H1 (cell line): Measurements from ENCODE around the gene ZNF618. TPM values are rescaled to one million over a fixed set of nuclear protein-coding genes. Genes with fewer than 3 reads are reported as not detected.

ENCODE experiments used
- CTCF ChIA-PET: fragments of 300-600 bp; sonication (Branson Sonifier 250); formaldehyde crosslinking; loops from one replicate; lab custom pipeline; 2021; ENCODE audit not compliant: partially characterized antibody; lab: Charles Lee
- POLR2A ChIA-PET: fragments of 300-600 bp; sonication (Branson Sonifier 250); formaldehyde crosslinking; loops from one replicate; lab custom pipeline; 2021; ENCODE audit warnings: inconsistent platforms; ENCODE audit not compliant: partially characterized antibody; lab: Charles Lee
- DNase-seq, 2 experiments: peaks; one replicate each; pipeline versions ENCODE4 v3.0.0 to v3.0.0-alpha.2; 2010 to 2022; ENCODE audit warnings: low spot score in 2 of 2, low read depth in 1 of 2, mixed read lengths in 1 of 2
- FAIRE-seq: peaks from 2 replicates; lab custom pipeline; 2011; peaks lifted over from hg19 to GRCh38; lab: Jason Lieb, UNC
- H2AFZ ChIP-seq: 2 replicates; pipeline ENCODE4 v1.8.1; 2012; ENCODE audit warnings: low read length, inconsistent platforms
- H2AK5ac ChIP-seq: 2 replicates; pipeline ENCODE4 v1.6.1; 2013; ENCODE audit warnings: low read depth, low read length
- H2BK120ac ChIP-seq: replicated peaks from 2 replicates; pipeline ENCODE3; 2013; ENCODE audit warnings: low read depth, low read length, inconsistent platforms
- H2BK12ac ChIP-seq: 2 replicates; pipeline ENCODE4 v1.6.1; 2013; ENCODE audit warnings: low read depth, low read length
- H2BK15ac ChIP-seq: 2 replicates; pipeline ENCODE4 v1.6.1; 2013; ENCODE audit warnings: low read length
- H2BK20ac ChIP-seq: 2 replicates; pipeline ENCODE4 v1.6.1; 2013; ENCODE audit warnings: low read length
- H2BK5ac ChIP-seq: 2 replicates; pipeline ENCODE4 v1.6.1; 2013; ENCODE audit warnings: low read depth, low read length
- H3K14ac ChIP-seq: 2 replicates; pipeline ENCODE4 v1.6.1; 2013; ENCODE audit warnings: inconsistent platforms; ENCODE audit not compliant: insufficient read length
- H3K18ac ChIP-seq: 2 replicates; pipeline ENCODE4 v1.6.1; 2013; ENCODE audit warnings: low read length; ENCODE audit errors: extremely low read depth
- H3K23ac ChIP-seq: 2 replicates; pipeline ENCODE4 v1.6.1; 2013; ENCODE audit warnings: inconsistent platforms; ENCODE audit not compliant: insufficient read length
- H3K23me2 ChIP-seq: 2 replicates; pipeline ENCODE4 v1.6.1; 2013; ENCODE audit warnings: low read depth, low read length
- H3K27ac ChIP-seq: 2 replicates; pipeline ENCODE4 v1.6.1; 2011; ENCODE audit warnings: low read depth, low read length, inconsistent platforms
- H3K27me3 ChIP-seq, 4 experiments: replicated peaks in 1 of 4; 1 replicate in 1 of 4; 2 replicates in 3 of 4; pipeline versions ENCODE4 v1.6.1 to v1.8.1; 2011 to 2013; ENCODE audit warnings: low read length in 3 of 4, mild to moderate bottlenecking in 3 of 4, inconsistent platforms in 2 of 4, mixed read lengths in 2 of 4, moderate library complexity in 1 of 4; ENCODE audit not compliant: control insufficient read depth in 3 of 4, insufficient read depth in 3 of 4; ENCODE audit errors: extremely low read depth in 1 of 4
- H3K36me3 ChIP-seq, 4 experiments: 2 replicates each; pipeline versions ENCODE4 v1.6.1 to v1.8.1; 2011 to 2013; ENCODE audit warnings: mild to moderate bottlenecking in 4 of 4, low read length in 3 of 4, moderate library complexity in 2 of 4, control low read depth in 1 of 4, inconsistent platforms in 1 of 4; ENCODE audit not compliant: insufficient read depth in 4 of 4, control insufficient read depth in 2 of 4
- H3K4ac ChIP-seq: replicated peaks from 2 replicates; pipeline ENCODE3; 2013; ENCODE audit warnings: low read length, low read depth, mixed read lengths, inconsistent platforms; ENCODE audit not compliant: insufficient read length
- H3K4me1 ChIP-seq, 4 experiments: replicated peaks in 1 of 4; 1 replicate in 1 of 4; 2 replicates in 3 of 4; pipeline versions ENCODE4 v1.6.1 to v1.8.1; 2011 to 2013; ENCODE audit warnings: low read length in 3 of 4, inconsistent platforms in 2 of 4, mixed read lengths in 1 of 4; ENCODE audit not compliant: insufficient read depth in 4 of 4, control insufficient read depth in 3 of 4
- H3K4me2 ChIP-seq, 2 experiments: 2 replicates each; pipeline versions ENCODE4 v1.6.1 to v1.8.1; 2011 to 2013; ENCODE audit warnings: low read depth in 2 of 2, low read length in 2 of 2, control low read depth in 1 of 2, inconsistent platforms in 1 of 2, mild to moderate bottlenecking in 1 of 2; ENCODE audit not compliant: insufficient read depth in 1 of 2
- H3K4me3 ChIP-seq, 4 experiments: fragments of 200-600, 300-600 bp in 1 of 4; sonication (generic), shearing (Covaris generic), sonication (Bioruptor Twin) in 1 of 4; 2 replicates each; pipeline versions ENCODE4 v1.5.1 to v1.8.1; 2011 to 2016; ENCODE audit warnings: low read length in 4 of 4, low read depth in 3 of 4, control low read depth in 2 of 4, inconsistent platforms in 2 of 4, mild to moderate bottlenecking in 2 of 4, mixed read lengths in 1 of 4, moderate library complexity in 1 of 4; ENCODE audit not compliant: insufficient read depth in 2 of 4; ENCODE audit errors: extremely low read depth in 1 of 4
- H3K56ac ChIP-seq: replicated peaks from 2 replicates; pipeline ENCODE3; 2013; ENCODE audit warnings: low read depth, mild to moderate bottlenecking, mixed read lengths, low read length, inconsistent platforms; ENCODE audit not compliant: insufficient read length
- H3K79me1 ChIP-seq: 2 replicates; pipeline ENCODE4 v1.6.1; 2013; ENCODE audit warnings: low read depth, low read length, control low read depth
- H3K79me2 ChIP-seq, 2 experiments: 2 replicates each; pipeline versions ENCODE4 v1.6.1 to v1.8.1; 2012 to 2013; ENCODE audit warnings: low read length in 2 of 2, mild to moderate bottlenecking in 2 of 2, inconsistent platforms in 1 of 2; ENCODE audit not compliant: insufficient read depth in 2 of 2, control insufficient read depth in 1 of 2
- H3K9ac ChIP-seq, 4 experiments: replicated peaks in 1 of 4; 1 replicate in 1 of 4; 2 replicates in 3 of 4; pipeline versions ENCODE4 v1.6.1 to v1.8.1; 2011 to 2013; ENCODE audit warnings: low read depth in 3 of 4, low read length in 3 of 4, control low read depth in 2 of 4, mild to moderate bottlenecking in 2 of 4, moderate library complexity in 2 of 4, inconsistent platforms in 1 of 4; ENCODE audit errors: extremely low read depth in 1 of 4
- H3K9me3 ChIP-seq, 2 experiments: 2 replicates each; pipeline versions ENCODE4 v1.6.1 to v1.8.1; 2012 to 2013; ENCODE audit warnings: mild to moderate bottlenecking in 2 of 2, moderate library complexity in 2 of 2, control low read depth in 1 of 2, inconsistent platforms in 1 of 2, low read depth in 1 of 2, low read length in 1 of 2, mixed read lengths in 1 of 2; ENCODE audit not compliant: insufficient read depth in 2 of 2
- H4K20me1 ChIP-seq, 2 experiments: replicated peaks in 1 of 2; 2 replicates each; pipeline versions ENCODE3 to v1.8.1; 2011 to 2013; ENCODE audit warnings: inconsistent platforms in 2 of 2, low read length in 2 of 2, mild to moderate bottlenecking in 1 of 2; ENCODE audit not compliant: insufficient read depth in 2 of 2, control insufficient read depth in 1 of 2
- H4K5ac ChIP-seq: 2 replicates; pipeline ENCODE4 v1.6.1; 2013; ENCODE audit warnings: low read length, low read depth, mixed read lengths, inconsistent platforms; ENCODE audit not compliant: insufficient read length
- H4K8ac ChIP-seq: 2 replicates; pipeline ENCODE4 v1.8.0; 2013; ENCODE audit warnings: mild to moderate bottlenecking, moderate library complexity, low read length, inconsistent platforms; ENCODE audit not compliant: insufficient read depth; ENCODE audit errors: extremely low read depth
- H4K91ac ChIP-seq: replicated peaks from 2 replicates; pipeline ENCODE3; 2013; ENCODE audit warnings: low read length, mixed read lengths, inconsistent platforms; ENCODE audit not compliant: insufficient read length
- RAD21 ChIP-seq, 2 experiments: IDR thresholded peaks in 1 of 2; conservative IDR thresholded peaks in 1 of 2; 2 replicates each; pipeline ENCODE4 v1.6.1; 2011; ENCODE audit warnings: low read depth in 2 of 2, low read length in 2 of 2, improper control_type of control experiment in 1 of 2, inconsistent platforms in 1 of 2, mild to moderate bottlenecking in 1 of 2, moderate library complexity in 1 of 2
- SIX5 ChIP-seq: IDR thresholded peaks from 2 replicates; pipeline ENCODE4 v1.6.1; 2011; ENCODE audit warnings: mild to moderate bottlenecking, low read depth, low read length
- WGBS, 2 experiments: shearing (Covaris generic) in 1 of 2; methylation state at CpG; one replicate each; pipeline versions ENCODE4 v1.1.6 to v1.1.7; 2013 to 2015; ENCODE audit warnings: low lambda C conversion rate in 2 of 2, mixed read lengths in 2 of 2, inconsistent platforms in 1 of 2, low coverage in 1 of 2, missing lambda C conversion rate in 1 of 2; ENCODE audit not compliant: insufficient replicate concordance in 2 of 2, insufficient coverage in 1 of 2, insufficient read length in 1 of 2; ENCODE audit errors: extremely low coverage in 1 of 2, missing lambda C conversion rate in 1 of 2; 5-methylcytosine and 5-hydroxymethylcytosine counted together
- polyA plus RNA-seq, 7 experiments: library from polyadenylated mRNA; depleted of rRNA in 3 of 7; stranded (reverse) in 5 of 7; unstranded in 2 of 7; fragments of >200 nt in 5 of 7; fragments of 200-250 nt in 2 of 7; gene quantifications; 1 replicate in 5 of 7; 2 replicates in 1 of 7; 4 replicates in 1 of 7; pipeline versions ENCODE4 v1.2.1 to v1.2.3, GENCODE V29; 2011 to 2013; ENCODE audit warnings: missing spikeins in 2 of 7, mixed read lengths in 2 of 7
- total RNA-seq: library from RNA; stranded (reverse); fragmentation: NEBNext Ultra II Directional; extraction: Animal tissue kit (Norgen Biotek cat#: 25700); gene quantifications from 2 replicates; pipeline ENCODE4 v1.2.1, GENCODE V29; 2021
- TF ChIP-seq, protein P1 (sequence below), 3 experiments: IDR thresholded peaks; 1 replicate in 2 of 3; 2 replicates in 1 of 3; pipeline versions ENCODE4 v1.5.1 to v1.6.1; 2011; ENCODE audit warnings: low read length in 3 of 3, mild to moderate bottlenecking in 3 of 3, inconsistent platforms in 2 of 3, low read depth in 1 of 3, moderate library complexity in 1 of 3; ENCODE audit not compliant: insufficient read depth in 1 of 3; ENCODE audit errors: control extremely low read depth in 1 of 3

Gene ZNF618
- total and polyA plus RNA-seq, 2 of the 8 experiments (the other 6 are each of a cell fraction or from before 2014, with no cell fraction given), result 9.6 to 28.5 TPM

DNA sequence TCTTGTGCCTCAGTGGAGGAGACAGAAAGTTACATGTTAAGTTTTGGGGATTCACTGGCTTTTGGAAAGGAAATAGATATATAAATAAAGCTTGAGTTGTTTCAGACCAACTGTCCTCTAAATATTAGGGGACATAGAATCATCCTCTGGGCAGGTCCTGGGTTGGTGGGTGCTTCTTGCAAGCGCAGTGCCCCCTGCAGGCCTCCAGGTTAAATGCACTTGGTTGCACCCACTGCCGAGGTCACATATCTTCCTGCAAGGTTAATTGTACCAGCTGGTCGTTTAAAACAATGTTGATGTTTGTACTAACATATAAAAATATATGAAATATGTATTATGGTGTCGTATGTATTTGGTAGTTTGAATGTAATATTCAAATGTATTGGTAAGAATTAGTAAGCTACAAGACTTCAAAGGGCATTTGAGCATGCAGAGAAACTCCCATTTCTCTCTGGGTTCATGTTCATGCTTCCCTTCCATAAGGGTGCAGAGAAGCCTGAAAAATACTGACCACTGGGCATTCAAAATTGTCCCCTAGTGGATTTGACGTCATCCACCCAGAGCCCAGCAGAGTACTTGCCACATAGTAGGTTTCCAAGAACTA lies 87.0 kb downstream of the ZNF618 start:
- peaks cover 0 to 3% (median 0%) of the 10 kb centered on the region in 4 experiments; a peak in 2 of 7 replicates for H3K4me1 ChIP-seq
- no peak overlapping the region for H2BK120ac ChIP-seq
- POLR2A ChIA-PET, result no interaction called here
- no peaks in the 10 kb centered on the region for H3K23me2 ChIP-seq
- H3K9me3 ChIP-seq, result no peaks in the 10 kb centered on the region
- FAIRE-seq (peak; percentile 42), DNase-seq (peak; percentile 31 to 75)
- H3K9ac ChIP-seq, result no peak overlapping the region
- H3K79me1 ChIP-seq, result no peaks in the 10 kb centered on the region; the same call in 1 of the 2 replicates
- H3K36me3 ChIP-seq, result no peaks in the 10 kb centered on the region
- CTCF ChIA-PET, result interaction anchor here (0.6 to 6.1 kb wide), 53 partner anchors 8 to 231 kb away, joined by 3 to 55 read pairs (median 4); no protein-coding TSS in a partner anchor
- no peak overlapping the region for H2BK20ac ChIP-seq
- H3K14ac ChIP-seq, result no peak overlapping the region
- no peak overlapping the region for H2BK5ac ChIP-seq
- H4K20me1 ChIP-seq, result no peaks in the 10 kb centered on the region
- no peaks in the 10 kb centered on the region for H3K27me3 ChIP-seq
- no peak overlapping the region for H4K8ac ChIP-seq
- no peak overlapping the region for H3K4me3 ChIP-seq
- no peak overlapping the region for H2BK15ac ChIP-seq
- no peak overlapping the region for H4K91ac ChIP-seq
- no peak overlapping the region for H2BK12ac ChIP-seq
- H3K56ac ChIP-seq, result no peak overlapping the region
- 55 to 100% methylated on average over 1 to 5 of the region's 5 CpGs for WGBS, 2 experiments
- H2AK5ac ChIP-seq, result no peak overlapping the region
- TF ChIP-seq RAD21 (IDR thresholded peaks at IDR 0.05 in 1 of 2, conservative IDR thresholded peaks at IDR 0.05 in 1 of 2; ENCODE audit: low read depth in 2 of 2, low read length in 2 of 2), result peak; percentile 66 to 74
- no peak for TF ChIP-seq SIX5
- TF ChIP-seq, protein P1, sequence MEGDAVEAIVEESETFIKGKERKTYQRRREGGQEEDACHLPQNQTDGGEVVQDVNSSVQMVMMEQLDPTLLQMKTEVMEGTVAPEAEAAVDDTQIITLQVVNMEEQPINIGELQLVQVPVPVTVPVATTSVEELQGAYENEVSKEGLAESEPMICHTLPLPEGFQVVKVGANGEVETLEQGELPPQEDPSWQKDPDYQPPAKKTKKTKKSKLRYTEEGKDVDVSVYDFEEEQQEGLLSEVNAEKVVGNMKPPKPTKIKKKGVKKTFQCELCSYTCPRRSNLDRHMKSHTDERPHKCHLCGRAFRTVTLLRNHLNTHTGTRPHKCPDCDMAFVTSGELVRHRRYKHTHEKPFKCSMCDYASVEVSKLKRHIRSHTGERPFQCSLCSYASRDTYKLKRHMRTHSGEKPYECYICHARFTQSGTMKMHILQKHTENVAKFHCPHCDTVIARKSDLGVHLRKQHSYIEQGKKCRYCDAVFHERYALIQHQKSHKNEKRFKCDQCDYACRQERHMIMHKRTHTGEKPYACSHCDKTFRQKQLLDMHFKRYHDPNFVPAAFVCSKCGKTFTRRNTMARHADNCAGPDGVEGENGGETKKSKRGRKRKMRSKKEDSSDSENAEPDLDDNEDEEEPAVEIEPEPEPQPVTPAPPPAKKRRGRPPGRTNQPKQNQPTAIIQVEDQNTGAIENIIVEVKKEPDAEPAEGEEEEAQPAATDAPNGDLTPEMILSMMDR (IDR thresholded peaks at IDR 0.05; ENCODE audit: control extremely low read depth in 1 of 3, insufficient read depth in 1 of 3, low read depth in 1 of 3, low read length in 3 of 3), result peak; percentile 72 to 81 (median 80)
- TF ChIP-seq, all 59 proteins: peak for 2
- no peak overlapping the region for H2AFZ ChIP-seq
- no peak overlapping the region for H3K23ac ChIP-seq
- no peak overlapping the region for H4K5ac ChIP-seq
- no peaks in the 10 kb centered on the region; a peak in 1 of 4 replicates for H3K79me2 ChIP-seq
- H3K4me2 ChIP-seq, result no peak overlapping the region
- no peak overlapping the region for H3K18ac ChIP-seq
- no peak overlapping the region for H3K4ac ChIP-seq
- no peak overlapping the region for H3K27ac ChIP-seq
